H1 (cell line): ENCODE measurements around the gene ARMS2. TPM values are rescaled to one million over a fixed set of nuclear protein-coding genes. Genes with fewer than 3 reads are reported as not detected.

Source experiments
- CTCF ChIA-PET: fragments of 300-600 bp; sonication (Branson Sonifier 250); formaldehyde crosslinking; loops from one replicate; lab custom pipeline; 2021; ENCODE audit not compliant: partially characterized antibody; lab: Charles Lee
- POLR2A ChIA-PET: fragments of 300-600 bp; sonication (Branson Sonifier 250); formaldehyde crosslinking; loops from one replicate; lab custom pipeline; 2021; ENCODE audit warnings: inconsistent platforms; ENCODE audit not compliant: partially characterized antibody; lab: Charles Lee
- DNase-seq, 2 experiments: peaks; one replicate each; pipeline versions ENCODE4 v3.0.0 to v3.0.0-alpha.2; 2010 to 2022; ENCODE audit warnings: low spot score in 2 of 2, low read depth in 1 of 2, mixed read lengths in 1 of 2
- FAIRE-seq: peaks from 2 replicates; lab custom pipeline; 2011; peaks lifted over from hg19 to GRCh38; lab: Jason Lieb, UNC
- H2AFZ ChIP-seq: 2 replicates; pipeline ENCODE4 v1.8.1; 2012; ENCODE audit warnings: low read length, inconsistent platforms
- H2AK5ac ChIP-seq: 2 replicates; pipeline ENCODE4 v1.6.1; 2013; ENCODE audit warnings: low read depth, low read length
- H2BK120ac ChIP-seq: replicated peaks from 2 replicates; pipeline ENCODE3; 2013; ENCODE audit warnings: low read depth, low read length, inconsistent platforms
- H2BK12ac ChIP-seq: 2 replicates; pipeline ENCODE4 v1.6.1; 2013; ENCODE audit warnings: low read depth, low read length
- H2BK15ac ChIP-seq: 2 replicates; pipeline ENCODE4 v1.6.1; 2013; ENCODE audit warnings: low read length
- H2BK20ac ChIP-seq: 2 replicates; pipeline ENCODE4 v1.6.1; 2013; ENCODE audit warnings: low read length
- H2BK5ac ChIP-seq: 2 replicates; pipeline ENCODE4 v1.6.1; 2013; ENCODE audit warnings: low read depth, low read length
- H3K14ac ChIP-seq: 2 replicates; pipeline ENCODE4 v1.6.1; 2013; ENCODE audit warnings: inconsistent platforms; ENCODE audit not compliant: insufficient read length
- H3K18ac ChIP-seq: 2 replicates; pipeline ENCODE4 v1.6.1; 2013; ENCODE audit warnings: low read length; ENCODE audit errors: extremely low read depth
- H3K23ac ChIP-seq: 2 replicates; pipeline ENCODE4 v1.6.1; 2013; ENCODE audit warnings: inconsistent platforms; ENCODE audit not compliant: insufficient read length
- H3K23me2 ChIP-seq: 2 replicates; pipeline ENCODE4 v1.6.1; 2013; ENCODE audit warnings: low read depth, low read length
- H3K27ac ChIP-seq: 2 replicates; pipeline ENCODE4 v1.6.1; 2011; ENCODE audit warnings: low read depth, low read length, inconsistent platforms
- H3K27me3 ChIP-seq, 4 experiments: replicated peaks in 1 of 4; 1 replicate in 1 of 4; 2 replicates in 3 of 4; pipeline versions ENCODE4 v1.6.1 to v1.8.1; 2011 to 2013; ENCODE audit warnings: low read length in 3 of 4, mild to moderate bottlenecking in 3 of 4, inconsistent platforms in 2 of 4, mixed read lengths in 2 of 4, moderate library complexity in 1 of 4; ENCODE audit not compliant: control insufficient read depth in 3 of 4, insufficient read depth in 3 of 4; ENCODE audit errors: extremely low read depth in 1 of 4
- H3K36me3 ChIP-seq, 4 experiments: 2 replicates each; pipeline versions ENCODE4 v1.6.1 to v1.8.1; 2011 to 2013; ENCODE audit warnings: mild to moderate bottlenecking in 4 of 4, low read length in 3 of 4, moderate library complexity in 2 of 4, control low read depth in 1 of 4, inconsistent platforms in 1 of 4; ENCODE audit not compliant: insufficient read depth in 4 of 4, control insufficient read depth in 2 of 4
- H3K4ac ChIP-seq: replicated peaks from 2 replicates; pipeline ENCODE3; 2013; ENCODE audit warnings: low read length, low read depth, mixed read lengths, inconsistent platforms; ENCODE audit not compliant: insufficient read length
- H3K4me1 ChIP-seq, 4 experiments: replicated peaks in 1 of 4; 1 replicate in 1 of 4; 2 replicates in 3 of 4; pipeline versions ENCODE4 v1.6.1 to v1.8.1; 2011 to 2013; ENCODE audit warnings: low read length in 3 of 4, inconsistent platforms in 2 of 4, mixed read lengths in 1 of 4; ENCODE audit not compliant: insufficient read depth in 4 of 4, control insufficient read depth in 3 of 4
- H3K4me2 ChIP-seq, 2 experiments: 2 replicates each; pipeline versions ENCODE4 v1.6.1 to v1.8.1; 2011 to 2013; ENCODE audit warnings: low read depth in 2 of 2, low read length in 2 of 2, control low read depth in 1 of 2, inconsistent platforms in 1 of 2, mild to moderate bottlenecking in 1 of 2; ENCODE audit not compliant: insufficient read depth in 1 of 2
- H3K4me3 ChIP-seq, 4 experiments: fragments of 200-600, 300-600 bp in 1 of 4; sonication (generic), shearing (Covaris generic), sonication (Bioruptor Twin) in 1 of 4; 2 replicates each; pipeline versions ENCODE4 v1.5.1 to v1.8.1; 2011 to 2016; ENCODE audit warnings: low read length in 4 of 4, low read depth in 3 of 4, control low read depth in 2 of 4, inconsistent platforms in 2 of 4, mild to moderate bottlenecking in 2 of 4, mixed read lengths in 1 of 4, moderate library complexity in 1 of 4; ENCODE audit not compliant: insufficient read depth in 2 of 4; ENCODE audit errors: extremely low read depth in 1 of 4
- H3K56ac ChIP-seq: replicated peaks from 2 replicates; pipeline ENCODE3; 2013; ENCODE audit warnings: low read depth, mild to moderate bottlenecking, mixed read lengths, low read length, inconsistent platforms; ENCODE audit not compliant: insufficient read length
- H3K79me1 ChIP-seq: 2 replicates; pipeline ENCODE4 v1.6.1; 2013; ENCODE audit warnings: low read depth, low read length, control low read depth
- H3K79me2 ChIP-seq, 2 experiments: 2 replicates each; pipeline versions ENCODE4 v1.6.1 to v1.8.1; 2012 to 2013; ENCODE audit warnings: low read length in 2 of 2, mild to moderate bottlenecking in 2 of 2, inconsistent platforms in 1 of 2; ENCODE audit not compliant: insufficient read depth in 2 of 2, control insufficient read depth in 1 of 2
- H3K9ac ChIP-seq, 4 experiments: replicated peaks in 1 of 4; 1 replicate in 1 of 4; 2 replicates in 3 of 4; pipeline versions ENCODE4 v1.6.1 to v1.8.1; 2011 to 2013; ENCODE audit warnings: low read depth in 3 of 4, low read length in 3 of 4, control low read depth in 2 of 4, mild to moderate bottlenecking in 2 of 4, moderate library complexity in 2 of 4, inconsistent platforms in 1 of 4; ENCODE audit errors: extremely low read depth in 1 of 4
- H3K9me3 ChIP-seq, 2 experiments: 2 replicates each; pipeline versions ENCODE4 v1.6.1 to v1.8.1; 2012 to 2013; ENCODE audit warnings: mild to moderate bottlenecking in 2 of 2, moderate library complexity in 2 of 2, control low read depth in 1 of 2, inconsistent platforms in 1 of 2, low read depth in 1 of 2, low read length in 1 of 2, mixed read lengths in 1 of 2; ENCODE audit not compliant: insufficient read depth in 2 of 2
- H4K20me1 ChIP-seq, 2 experiments: replicated peaks in 1 of 2; 2 replicates each; pipeline versions ENCODE3 to v1.8.1; 2011 to 2013; ENCODE audit warnings: inconsistent platforms in 2 of 2, low read length in 2 of 2, mild to moderate bottlenecking in 1 of 2; ENCODE audit not compliant: insufficient read depth in 2 of 2, control insufficient read depth in 1 of 2
- H4K5ac ChIP-seq: 2 replicates; pipeline ENCODE4 v1.6.1; 2013; ENCODE audit warnings: low read length, low read depth, mixed read lengths, inconsistent platforms; ENCODE audit not compliant: insufficient read length
- H4K8ac ChIP-seq: 2 replicates; pipeline ENCODE4 v1.8.0; 2013; ENCODE audit warnings: mild to moderate bottlenecking, moderate library complexity, low read length, inconsistent platforms; ENCODE audit not compliant: insufficient read depth; ENCODE audit errors: extremely low read depth
- H4K91ac ChIP-seq: replicated peaks from 2 replicates; pipeline ENCODE3; 2013; ENCODE audit warnings: low read length, mixed read lengths, inconsistent platforms; ENCODE audit not compliant: insufficient read length
- CEBPB ChIP-seq: IDR thresholded peaks from 2 replicates; pipeline ENCODE4 v1.6.1; 2012; ENCODE audit warnings: low read depth, low read length
- PHF8 ChIP-seq: fragments of 200-600 bp; sonication (generic); conservative IDR thresholded peaks from 2 replicates; pipeline ENCODE4 v1.7.1; 2012; ENCODE audit warnings: low read depth, mild to moderate bottlenecking, inconsistent platforms, low read length, moderate library complexity
- SAP30 ChIP-seq: fragments of 300-600 bp; sonication (generic); IDR thresholded peaks from 2 replicates; pipeline ENCODE4 v1.7.1; 2012; ENCODE audit warnings: low read length, moderate library complexity, mild to moderate bottlenecking, inconsistent platforms; ENCODE audit not compliant: insufficient read depth, insufficient replicate concordance
- WGBS, 2 experiments: shearing (Covaris generic) in 1 of 2; methylation state at CpG; one replicate each; pipeline versions ENCODE4 v1.1.6 to v1.1.7; 2013 to 2015; ENCODE audit warnings: low lambda C conversion rate in 2 of 2, mixed read lengths in 2 of 2, inconsistent platforms in 1 of 2, low coverage in 1 of 2, missing lambda C conversion rate in 1 of 2; ENCODE audit not compliant: insufficient replicate concordance in 2 of 2, insufficient coverage in 1 of 2, insufficient read length in 1 of 2; ENCODE audit errors: extremely low coverage in 1 of 2, missing lambda C conversion rate in 1 of 2; 5-methylcytosine and 5-hydroxymethylcytosine counted together
- polyA plus RNA-seq, 7 experiments: library from polyadenylated mRNA; depleted of rRNA in 3 of 7; stranded (reverse) in 5 of 7; unstranded in 2 of 7; fragments of >200 nt in 5 of 7; fragments of 200-250 nt in 2 of 7; gene quantifications; 1 replicate in 5 of 7; 2 replicates in 1 of 7; 4 replicates in 1 of 7; pipeline versions ENCODE4 v1.2.1 to v1.2.3, GENCODE V29; 2011 to 2013; ENCODE audit warnings: missing spikeins in 2 of 7, mixed read lengths in 2 of 7
- total RNA-seq: library from RNA; stranded (reverse); fragmentation: NEBNext Ultra II Directional; extraction: Animal tissue kit (Norgen Biotek cat#: 25700); gene quantifications from 2 replicates; pipeline ENCODE4 v1.2.1, GENCODE V29; 2021
- TF ChIP-seq, protein P1 (sequence below): IDR thresholded peaks from 2 replicates; pipeline ENCODE4 v1.6.1; 2012; ENCODE audit warnings: inconsistent platforms

The ARMS2 gene
- total and polyA plus RNA-seq, 2 of the 8 experiments (the other 6 are each of a cell fraction or from before 2014, with no cell fraction given), result not detected

GRCh38 chr10:122480146-122480833 lies 25.8 kb downstream of the ARMS2 start:
- Histone ChIP-seq H2AK5ac (0 out of 2 replicates have a peak overlapping the region, but pooled peaks have one; percentile 0), H3K27me3 (no peaks in the 10 kb centered on the region), H2AFZ (no peak overlapping the region), H3K23me2 (no peaks in the 10 kb centered on the region), H3K36me3 (no peaks in the 10 kb centered on the region), H3K4ac (no peak overlapping the region), H3K56ac (no peak overlapping the region), H3K79me1 (no peaks in the 10 kb centered on the region), H2BK120ac (no peak overlapping the region), H2BK12ac (no peak overlapping the region), H4K20me1 (no peaks in the 10 kb centered on the region), H3K23ac (no peak overlapping the region), H2BK5ac (no peak overlapping the region), H4K91ac (peak overlapping the region; percentile 29), H4K5ac (no peak overlapping the region), H3K4me3 (no peak overlapping the region), H3K9me3 (peaks cover 0 to 5% of the 10 kb centered on the region in 2 experiments; a peak in 1 of 4 replicates), H3K9ac (no peak overlapping the region), H2BK20ac (no peak overlapping the region), H3K14ac (no peak overlapping the region), H3K4me2 (no peak overlapping the region), H2BK15ac (no peak overlapping the region), H4K8ac (no peak overlapping the region; the same call in 1 of the 2 replicates), H3K79me2 (no peaks in the 10 kb centered on the region), H3K18ac (no peak overlapping the region), H3K27ac (no peak overlapping the region), H3K4me1 (peaks cover 4 to 23% (median 10%) of the 10 kb centered on the region in 4 experiments)
- POLR2A ChIA-PET, result no interaction called here
- 87% methylated on average over 10 of the region's 10 CpGs; no CpG with 5 or more reads in 1 of the 2 experiments for whole genome bisulfite sequencing, 2 experiments
- CTCF ChIA-PET, result interaction anchor here (0.6 to 2.1 kb wide), 4 partner anchors 10 to 168 kb away, joined by 3 to 5 read pairs (median 3); no protein-coding TSS in a partner anchor
- DNase-seq, result no peak
- FAIRE-seq, result no peak
- TF ChIP-seq SAP30 (no peak), PHF8 (no peak), CEBPB (no peak)
- TF ChIP-seq, protein P1, sequence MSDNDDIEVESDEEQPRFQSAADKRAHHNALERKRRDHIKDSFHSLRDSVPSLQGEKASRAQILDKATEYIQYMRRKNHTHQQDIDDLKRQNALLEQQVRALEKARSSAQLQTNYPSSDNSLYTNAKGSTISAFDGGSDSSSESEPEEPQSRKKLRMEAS, result no peak
